ENCODE data around the gene TSPAN18. TPM values are rescaled to one million over a fixed set of nuclear protein-coding genes. Genes with fewer than 3 reads are reported as not detected.

The TSPAN18 gene
- total RNA-seq, 4 donors from 2014 or later: 2.2 to 18.1 (median 3.4) TPM

DNA sequence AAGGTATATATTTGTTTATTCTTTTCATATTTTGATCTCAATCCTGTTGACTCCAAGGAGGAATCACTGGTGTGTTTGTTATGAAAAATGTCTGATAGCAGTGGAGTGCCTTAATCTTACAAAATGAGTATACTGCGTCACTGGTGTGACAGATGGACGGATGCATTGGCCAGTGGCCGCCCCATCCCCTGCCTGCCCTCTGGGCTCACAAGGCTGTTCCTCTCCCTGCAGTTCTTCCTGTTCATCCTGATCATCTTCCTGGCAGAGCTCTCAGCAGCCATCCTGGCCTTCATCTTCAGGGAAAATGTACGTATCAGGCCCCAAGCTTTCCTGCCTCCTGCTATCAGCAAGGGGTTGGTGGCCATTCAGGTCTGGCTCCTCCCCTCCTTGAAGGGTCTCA lies 191.0 kb downstream of the TSPAN18 start:
- DNase-seq (ENCODE audit: low spot score): no peak
- TF ChIP-seq, protein P1, sequence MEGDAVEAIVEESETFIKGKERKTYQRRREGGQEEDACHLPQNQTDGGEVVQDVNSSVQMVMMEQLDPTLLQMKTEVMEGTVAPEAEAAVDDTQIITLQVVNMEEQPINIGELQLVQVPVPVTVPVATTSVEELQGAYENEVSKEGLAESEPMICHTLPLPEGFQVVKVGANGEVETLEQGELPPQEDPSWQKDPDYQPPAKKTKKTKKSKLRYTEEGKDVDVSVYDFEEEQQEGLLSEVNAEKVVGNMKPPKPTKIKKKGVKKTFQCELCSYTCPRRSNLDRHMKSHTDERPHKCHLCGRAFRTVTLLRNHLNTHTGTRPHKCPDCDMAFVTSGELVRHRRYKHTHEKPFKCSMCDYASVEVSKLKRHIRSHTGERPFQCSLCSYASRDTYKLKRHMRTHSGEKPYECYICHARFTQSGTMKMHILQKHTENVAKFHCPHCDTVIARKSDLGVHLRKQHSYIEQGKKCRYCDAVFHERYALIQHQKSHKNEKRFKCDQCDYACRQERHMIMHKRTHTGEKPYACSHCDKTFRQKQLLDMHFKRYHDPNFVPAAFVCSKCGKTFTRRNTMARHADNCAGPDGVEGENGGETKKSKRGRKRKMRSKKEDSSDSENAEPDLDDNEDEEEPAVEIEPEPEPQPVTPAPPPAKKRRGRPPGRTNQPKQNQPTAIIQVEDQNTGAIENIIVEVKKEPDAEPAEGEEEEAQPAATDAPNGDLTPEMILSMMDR (IDR thresholded peaks at IDR 0.05): no peak
- ATAC-seq (ENCODE audit: low FRiP score): no peak

DNA sequence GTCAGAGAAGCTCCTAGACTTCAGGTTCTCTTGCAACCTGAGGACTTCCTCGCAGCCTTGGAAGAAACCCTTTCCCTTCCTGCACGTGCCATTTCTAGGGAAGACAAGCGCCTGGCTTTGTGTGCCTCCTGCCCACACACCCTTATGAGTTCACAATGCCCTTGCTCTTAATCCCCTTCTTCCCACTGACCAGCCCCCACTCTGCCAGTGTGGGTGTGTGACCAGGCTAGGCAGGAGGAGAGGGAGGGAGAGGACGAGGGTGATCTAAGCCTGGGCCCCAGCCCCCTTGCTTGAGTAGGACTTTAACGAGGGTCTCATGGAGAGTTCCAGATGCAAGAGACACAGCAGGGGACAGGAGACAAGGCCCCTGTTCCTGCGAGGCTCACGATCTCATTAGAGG lies 193.7 kb downstream of the TSPAN18 start:
- no peak for DNase-seq (ENCODE audit: low spot score)
- TF ChIP-seq, protein P1 (IDR thresholded peaks at IDR 0.05): no peak
- no peak for ATAC-seq (ENCODE audit: low FRiP score)

DNA sequence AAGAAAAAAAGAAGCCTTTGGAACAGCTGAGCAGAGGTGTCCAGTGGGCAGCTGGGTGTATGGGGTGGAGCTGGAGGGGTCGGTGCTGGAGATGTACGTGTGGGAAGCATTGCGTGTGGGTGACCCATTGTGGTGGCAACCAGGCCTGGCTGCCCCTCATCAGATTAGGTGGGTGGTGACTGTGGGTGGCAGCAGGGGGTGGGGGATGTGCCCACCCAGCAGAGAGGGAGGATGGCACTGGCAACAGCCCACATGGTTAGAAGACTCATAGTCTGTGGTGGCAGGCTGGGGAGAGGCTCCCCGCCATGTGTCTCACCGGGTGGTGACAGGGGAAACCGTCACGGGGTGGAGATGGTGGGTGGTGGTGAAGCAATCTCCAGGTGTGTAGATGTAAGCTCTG lies 196.4 kb downstream of the TSPAN18 start:
- DNase-seq (ENCODE audit: low spot score) (no peak), ATAC-seq (ENCODE audit: low FRiP score) (no peak)
- TF ChIP-seq, protein P1 (IDR thresholded peaks at IDR 0.05): no peak

DNA sequence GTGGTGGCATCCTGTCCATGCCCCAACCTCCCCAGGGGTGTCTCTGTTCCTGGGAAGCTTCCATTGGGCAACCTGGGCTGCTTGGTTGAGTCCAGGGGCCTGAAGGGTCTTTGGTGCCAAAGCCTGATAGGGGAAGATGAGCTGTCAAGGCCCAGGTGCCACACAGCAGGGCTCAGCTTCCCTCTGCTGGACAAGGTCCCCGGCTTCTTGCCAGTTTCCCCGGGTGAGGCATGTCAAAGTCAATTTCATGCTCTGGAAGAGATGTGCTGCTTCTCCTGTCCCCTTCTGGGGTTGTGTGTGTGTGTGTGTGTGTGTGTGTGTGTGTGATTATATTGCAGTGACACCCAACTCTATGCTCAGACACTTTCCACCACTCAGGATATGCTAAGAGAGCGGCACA lies 197.0 kb downstream of the TSPAN18 start:
- TF ChIP-seq, protein P1 (IDR thresholded peaks at IDR 0.05): no peak
- no peak for ATAC-seq (ENCODE audit: low FRiP score)
- DNase-seq (ENCODE audit: low spot score): no peak

DNA sequence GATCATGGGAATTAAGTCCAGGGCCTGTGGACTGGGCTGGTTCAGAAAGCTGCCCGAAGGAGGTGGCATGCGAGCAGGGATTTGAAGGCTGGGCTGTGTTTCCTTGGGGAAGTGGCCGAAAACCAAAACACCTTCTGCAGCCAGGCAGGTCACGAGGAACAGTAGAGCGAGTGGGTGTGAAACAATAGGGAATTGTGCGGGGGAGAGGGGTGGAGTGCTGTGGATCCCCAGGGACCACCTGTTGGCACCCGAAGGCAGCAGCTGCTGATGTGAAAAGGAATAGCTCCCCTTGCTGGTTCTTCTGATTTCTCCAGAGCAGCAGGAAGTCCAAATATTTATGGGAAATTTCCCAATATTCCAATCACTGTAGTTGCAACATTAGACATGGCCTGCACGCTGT lies 199.3 kb downstream of the TSPAN18 start:
- ATAC-seq (ENCODE audit: low FRiP score) (no peak), DNase-seq (ENCODE audit: low spot score) (no peak)
- TF ChIP-seq, protein P1 (IDR thresholded peaks at IDR 0.05): no peak

DNA sequence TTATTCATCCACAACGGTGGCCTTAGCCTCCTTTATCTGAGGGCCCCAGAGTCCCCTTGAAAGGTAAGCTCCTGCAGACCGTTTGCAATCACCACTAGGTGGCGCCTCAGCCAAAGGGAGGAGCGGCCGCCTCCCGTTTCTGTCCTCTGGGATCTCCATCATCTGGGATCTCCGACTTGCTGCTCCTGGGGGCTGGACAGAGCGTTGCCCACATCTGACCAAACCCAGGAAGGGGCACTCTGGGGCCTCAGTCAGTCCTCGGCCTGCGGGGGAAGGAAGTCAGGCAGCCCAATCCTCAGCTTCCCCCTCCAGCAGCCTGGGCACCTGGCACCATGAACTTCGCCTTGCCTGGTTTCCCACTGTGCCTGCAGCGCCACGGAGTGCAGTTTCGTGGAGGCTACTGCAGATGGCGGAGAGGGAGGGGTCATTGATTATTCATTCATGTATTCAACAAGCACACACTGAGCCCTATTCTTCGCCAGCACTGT lies 200.5 kb downstream of the TSPAN18 start:
- DNase-seq (ENCODE audit: low spot score) (peak; percentile 46), ATAC-seq (ENCODE audit: low FRiP score) (no peak)
- TF ChIP-seq, protein P1 (IDR thresholded peaks at IDR 0.05): peak in 1 of 3 donors; percentile 60

DNA sequence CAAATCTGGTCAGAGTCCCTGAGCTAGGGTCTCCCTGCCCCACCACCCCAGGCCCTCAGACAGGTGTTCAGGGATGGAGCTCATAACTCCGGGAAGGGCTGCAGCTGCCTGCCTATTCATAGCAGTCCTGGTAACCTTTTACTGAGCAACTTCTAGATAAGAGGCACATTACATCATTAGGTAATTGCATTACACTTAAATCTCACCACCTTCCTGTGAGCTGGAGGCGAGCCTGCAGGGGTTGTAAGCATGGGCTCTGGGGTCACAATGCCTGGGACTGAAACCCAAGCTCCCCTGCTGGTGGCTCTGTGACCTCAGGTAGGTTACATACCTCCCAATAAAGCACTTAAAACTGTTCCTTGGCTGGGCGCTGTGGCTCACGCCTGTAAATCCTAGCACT lies 201.4 kb downstream of the TSPAN18 start:
- no peak for DNase-seq (ENCODE audit: low spot score)
- ATAC-seq (ENCODE audit: low FRiP score): no peak
- TF ChIP-seq, protein P1 (IDR thresholded peaks at IDR 0.05): no peak

All from omental fat pad (tissue), 4 donors.